ENCODE measurements around the gene ADRA1B.

- no peak for TF ChIP-seq SP1 (IDR thresholded peaks at IDR 0.05)
- TF ChIP-seq FOXM1 (IDR thresholded peaks at IDR 0.05; ENCODE audit: borderline replicate concordance): no peak
- no peak for TF ChIP-seq FOXA1 (IDR thresholded peaks at IDR 0.05)
- TF ChIP-seq NFRKB (IDR thresholded peaks at IDR 0.05): no peak
- no peak for TF ChIP-seq FOXK2 (IDR thresholded peaks at IDR 0.05)
- TF ChIP-seq TARDBP (IDR thresholded peaks at IDR 0.05): no peak
- TF ChIP-seq CTBP1 (IDR thresholded peaks at IDR 0.05; ENCODE audit: borderline replicate concordance): no peak
- TF ChIP-seq SUZ12 (IDR thresholded peaks at IDR 0.05): no peak
Measured at GRCh38 chr5:160021831-160022446, 105.7 kb downstream of the ADRA1B start.

Data from HEK293T (cell line).